Lung (tissue), 12 donors: ENCODE measurements around the gene ANKRD11. TPM values are rescaled to one million over a fixed set of nuclear protein-coding genes. Genes with fewer than 3 reads are reported as not detected.
"Not testable (repeated sequence)": the region's sequence is repeated elsewhere in the genome, so short reads cannot be mapped to it uniquely, and the experiment has no call there.

Experiments used
- ATAC-seq: fragments of 200-7000 bp; cut with Tn5 transposase; one replicate; pipeline ENCODE4 v1.9.1; 2020; ENCODE audit warnings: moderate number of reproducible peaks; ENCODE audit not compliant: insufficient read depth, low FRiP score
- DNase-seq, 3 donors: peaks; one replicate each; pipeline ENCODE4 v3.0.0-alpha.2; 2013 to 2017
- H3K27ac ChIP-seq, 2 donors: one replicate each; pipeline ENCODE4 v1.5.1; 2013; ENCODE audit warnings: mild to moderate bottlenecking in 2 of 2, moderate library complexity in 2 of 2, control low read depth in 1 of 2, inconsistent platforms in 1 of 2, low read depth in 1 of 2, low read length in 1 of 2
- H3K27me3 ChIP-seq, 3 donors: one replicate each; pipeline ENCODE4 v1.5.1; 2013; ENCODE audit warnings: low read length in 2 of 3; ENCODE audit not compliant: control insufficient read depth in 3 of 3, insufficient read depth in 3 of 3
- H3K36me3 ChIP-seq, 4 donors: one replicate each; pipeline ENCODE4 v1.5.1; 2013; ENCODE audit warnings: low read length in 4 of 4, mild to moderate bottlenecking in 1 of 4, moderate library complexity in 1 of 4; ENCODE audit not compliant: control insufficient read depth in 4 of 4, insufficient read depth in 4 of 4
- H3K4me1 ChIP-seq, 5 donors: one replicate each; pipeline ENCODE4 v1.5.1; 2013; ENCODE audit warnings: low read length in 5 of 5, mild to moderate bottlenecking in 2 of 5, moderate library complexity in 1 of 5; ENCODE audit not compliant: control insufficient read depth in 5 of 5, insufficient read depth in 5 of 5
- H3K4me3 ChIP-seq: one replicate; pipeline ENCODE4 v1.5.1; 2013; ENCODE audit warnings: mild to moderate bottlenecking, control low read depth, moderate library complexity
- H3K9ac ChIP-seq, 2 donors: one replicate each; pipeline ENCODE4 v1.5.1; 2013; ENCODE audit warnings: low read length in 2 of 2, control low read depth in 1 of 2; ENCODE audit not compliant: insufficient read depth in 1 of 2
- H3K9me3 ChIP-seq, 4 donors: one replicate each; pipeline ENCODE4 v1.5.1; 2013; ENCODE audit warnings: low read length in 3 of 4, mild to moderate bottlenecking in 1 of 4, moderate library complexity in 1 of 4; ENCODE audit not compliant: control insufficient read depth in 4 of 4, insufficient read depth in 3 of 4
- CTCF ChIP-seq: IDR thresholded peaks from 2 replicates; pipeline ENCODE4 v1.5.1; 2012; ENCODE audit warnings: mild to moderate bottlenecking; ENCODE audit errors: control extremely low read depth, extremely low read depth
- WGBS, 2 donors: extraction: QIAGEN DNeasy Blood & Tissue Kit; methylation state at CpG; one replicate each; pipeline ENCODE4 v1.1.7; 2013; 5-methylcytosine and 5-hydroxymethylcytosine counted together
- polyA plus RNA-seq, 2 donors: library from polyadenylated mRNA; stranded (reverse); fragments of 200-250 nt; gene quantifications; one replicate each; pipeline ENCODE4 v1.2.1, GENCODE V29; 2013
- total RNA-seq, 2 donors: library from RNA; depleted of rRNA in 1 of 2; stranded (reverse); fragments of >200 nt in 1 of 2; gene quantifications; one replicate each; pipeline ENCODE4 v1.2.1, GENCODE V29; 2014 to 2021
- donor health status: control.
- donor health status: control.
- donor health status: Bipolar disorder and iron deficiency.
- donor health status: healthy.
- donor health status: DM: yes; HTN: yes; CAD: no.

ANKRD11 gene
- total and polyA plus RNA-seq, 4 donors, result 58.5 to 162 (median 89.5) TPM

- H3K4me1 ChIP-seq, result peaks cover 0 to 10% (median 4%) of the 10 kb centered on the region in 5 donors
- H3K27ac ChIP-seq, H3K36me3 ChIP-seq, DNase-seq, H3K9ac ChIP-seq, H3K27me3 ChIP-seq, ATAC-seq, H3K4me3 ChIP-seq, H3K9me3 ChIP-seq: not testable (repeated sequence)
- 91 to 95% methylated on average over 15 to 27 of the region's 30 CpGs for WGBS, 2 donors
Measured at GRCh38 chr16:89462639-89463038, 27.7 kb downstream of the ANKRD11 start.

GRCh38 chr16:89461890-89462289, 28.5 kb downstream of the ANKRD11 start:
- peaks cover 0 to 10% (median 4%) of the 10 kb centered on the region in 5 donors for H3K4me1 ChIP-seq

GRCh38 chr16:89460556-89460955, 29.8 kb downstream of the ANKRD11 start:
- no peak for TF ChIP-seq CTCF

More at GRCh38 chr16:89461890-89462289, 28.5 kb downstream of the ANKRD11 start:
- 89 to 95% methylated on average over 13 to 15 of the region's 15 CpGs for WGBS, 2 donors
- H3K9ac ChIP-seq, H3K27me3 ChIP-seq, DNase-seq, ATAC-seq, H3K4me3 ChIP-seq, H3K9me3 ChIP-seq, H3K27ac ChIP-seq, H3K36me3 ChIP-seq: not testable (repeated sequence)

GRCh38 chr16:89458967-89459366, 31.4 kb downstream of the ANKRD11 start:
- Histone ChIP-seq H3K27me3 (no peaks in the 10 kb centered on the region), H3K27ac (no peak overlapping the region), H3K9ac (no peak overlapping the region), H3K4me3 (no peak overlapping the region), H3K9me3 (no peaks in the 10 kb centered on the region), H3K4me1 (peaks cover 0 to 20% (median 2%) of the 10 kb centered on the region in 5 donors), H3K36me3 (peaks cover 0 to 2% (median 0%) of the 10 kb centered on the region in 4 donors)
- ATAC-seq (no peak), DNase-seq (no peak)
- TF ChIP-seq CTCF, result no peak
- WGBS, 2 donors, result 87 to 95% methylated on average over 2 of the region's 2 CpGs

More at GRCh38 chr16:89460556-89460955, 29.8 kb downstream of the ANKRD11 start:
- ATAC-seq (no peak), DNase-seq (no peak)
- Histone ChIP-seq H3K27ac (no peak overlapping the region), H3K4me3 (no peak overlapping the region), H3K9me3 (no peaks in the 10 kb centered on the region), H3K27me3 (no peaks in the 10 kb centered on the region), H3K4me1 (peaks cover 0 to 15% (median 4%) of the 10 kb centered on the region in 5 donors), H3K36me3 (peaks cover 0 to 2% (median 0%) of the 10 kb centered on the region in 4 donors), H3K9ac (no peak overlapping the region)
- WGBS, 2 donors, result 89 to 91% methylated on average over 6 of the region's 6 CpGs
